Measurements from ENCODE around the gene CNN3.

- TF ChIP-seq POLR2A (IDR thresholded peaks at IDR 0.05) (no peak), CTCF (IDR thresholded peaks at IDR 0.05) (no peak), POLR2AphosphoS5 (IDR thresholded peaks at IDR 0.05) (no peak), EP300 (IDR thresholded peaks at IDR 0.05) (no peak)
Measured at GRCh38 chr1:94898491-94899385, 28.2 kb downstream of the CNN3 start.
